HEK293 (cell line): Measurements from ENCODE around the gene WBP2NL.

Experiments
- ATF2 ChIP-seq: fragments of 450-650 bp; formaldehyde crosslinking; IDR thresholded peaks from 2 replicates; pipeline ENCODE4 v1.5.1; 2016; ENCODE audit warnings: missing biosample characterization, missing genetic modification characterization, low read depth
- CTCF ChIP-seq: fragments of 450-650 bp; formaldehyde crosslinking; IDR thresholded peaks from 2 replicates; pipeline ENCODE4 v1.5.1; 2016; ENCODE audit warnings: missing biosample characterization, missing genetic modification characterization
- PRDM1 ChIP-seq: fragments of 450-650 bp; formaldehyde crosslinking; IDR thresholded peaks from 2 replicates; pipeline ENCODE4; 2016; ENCODE audit warnings: missing biosample characterization, missing genetic modification characterization
- REPIN1 ChIP-seq: fragments of 450-650 bp; formaldehyde crosslinking; IDR thresholded peaks from 2 replicates; pipeline ENCODE4 v1.5.1; 2017; ENCODE audit warnings: missing biosample characterization, missing genetic modification characterization, low read depth
- SP2 ChIP-seq: fragments of 450-650 bp; formaldehyde crosslinking; IDR thresholded peaks from 2 replicates; pipeline ENCODE4 v1.5.1; 2016; ENCODE audit warnings: missing biosample characterization, missing genetic modification characterization
- ZEB2 ChIP-seq: fragments of 450-650 bp; formaldehyde crosslinking; IDR thresholded peaks from 2 replicates; pipeline ENCODE4 v1.5.1; 2016; ENCODE audit warnings: missing biosample characterization, missing genetic modification characterization
- ZNF274 ChIP-seq, 2 experiments: fragments of 200-500 bp in 1 of 2; fragments of 450-650 bp in 1 of 2; sonication (Bioruptor generic) in 1 of 2; formaldehyde crosslinking in 1 of 2; IDR thresholded peaks; 2 replicates each; pipeline versions ENCODE4 v1.5.1 to v1.6.1; 2014 to 2016; ENCODE audit warnings: borderline replicate concordance in 1 of 2, inconsistent platforms in 1 of 2, low read length in 1 of 2, missing biosample characterization in 1 of 2, missing genetic modification characterization in 1 of 2
- ZSCAN18 ChIP-seq: fragments of 450-650 bp; formaldehyde crosslinking; IDR thresholded peaks from 2 replicates; pipeline ENCODE4 v1.5.1; 2016; ENCODE audit warnings: missing biosample characterization, missing genetic modification characterization

- TF ChIP-seq CTCF (tag by site-specific recombination) = no peak
- TF ChIP-seq ZNF274 (IDR thresholded peaks at IDR 0.05; ENCODE audit: low read length) = no peak
- no peak for TF ChIP-seq ZNF274 (tag by site-specific recombination; IDR thresholded peaks at IDR 0.05; ENCODE audit: borderline replicate concordance)
- no peak for TF ChIP-seq SP2 (tag by site-specific recombination)
- no peak for TF ChIP-seq ATF2
- no peak for TF ChIP-seq REPIN1
- TF ChIP-seq ZEB2 = no peak
- no peak for TF ChIP-seq PRDM1 (tag by site-specific recombination)
- TF ChIP-seq ZSCAN18 (tag by site-specific recombination) = no peak
These were observed 28.1 kb downstream of the WBP2NL start for GRCh38 chr22:42026705-42027104.
